Dendritic cell treated with granulocyte-macrophage colony-stimulating factor and Interleukin-4, amounts not matched to agents 40 ng/mL and 50 ng/mL, for 4 days (primary cell): ENCODE results near the gene CCDC122.
A peak's percentile ranks its signal among the peaks of the same experiment; 100 is the strongest.

ENCODE experiments used
- H3K27ac Mint-ChIP-seq: one replicate; pipeline ENCODE4 v1.8.0; 2022; ENCODE audit warnings: mild to moderate bottlenecking, mixed read lengths
- H3K27me3 Mint-ChIP-seq: one replicate; pipeline ENCODE4 v1.8.0; 2022; ENCODE audit warnings: mild to moderate bottlenecking, mixed read lengths
- H3K36me3 Mint-ChIP-seq: one replicate; pipeline ENCODE4 v1.8.0; 2022; ENCODE audit warnings: low read depth, mixed read lengths
- H3K4me1 Mint-ChIP-seq: one replicate; pipeline ENCODE4 v1.8.0; 2022; ENCODE audit warnings: low read depth, mixed read lengths
- H3K4me3 Mint-ChIP-seq: one replicate; pipeline ENCODE4 v1.8.0; 2022; ENCODE audit warnings: mild to moderate bottlenecking, moderate library complexity, mixed read lengths
- H3K9me3 Mint-ChIP-seq: one replicate; pipeline ENCODE4 v1.8.0; 2022; ENCODE audit warnings: mixed read lengths
- intact Hi-C: fragments of 100-400 bp; cut with micrococcal nuclease; formaldehyde crosslinking; loops from one replicate; pipeline ENCODE4 v1.15.0; 2022

The CCDC122 gene

DNA sequence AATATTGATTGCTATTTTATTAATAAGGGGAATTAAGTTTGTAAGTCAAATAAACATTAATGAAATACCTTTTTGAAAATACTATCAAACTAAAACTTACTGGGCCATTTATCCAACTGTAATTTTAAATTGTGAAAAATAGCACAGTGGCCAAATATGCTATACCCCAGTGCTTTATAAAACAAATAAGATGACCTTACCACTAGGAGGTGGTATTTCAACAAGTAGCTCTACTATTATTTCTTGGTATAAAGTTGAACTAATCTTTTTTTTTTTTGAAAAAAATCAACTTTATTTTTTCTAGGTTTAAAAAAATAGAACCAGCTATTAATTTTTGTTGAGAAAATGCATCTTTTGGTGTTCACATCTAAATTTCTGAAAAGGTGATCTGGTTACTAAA lies 14.9 kb upstream of the CCDC122 start:
- intact Hi-C loops, result no loop called here
- Mint-ChIP-seq H3K9me3 (no peaks in the 10 kb centered on the region), H3K36me3 (peaks cover 64% of the 10 kb centered on the region), H3K4me1 (peaks cover 9% of the 10 kb centered on the region), H3K4me3 (no peak overlapping the region), H3K27ac (no peak overlapping the region), H3K27me3 (peaks cover 3% of the 10 kb centered on the region)

DNA sequence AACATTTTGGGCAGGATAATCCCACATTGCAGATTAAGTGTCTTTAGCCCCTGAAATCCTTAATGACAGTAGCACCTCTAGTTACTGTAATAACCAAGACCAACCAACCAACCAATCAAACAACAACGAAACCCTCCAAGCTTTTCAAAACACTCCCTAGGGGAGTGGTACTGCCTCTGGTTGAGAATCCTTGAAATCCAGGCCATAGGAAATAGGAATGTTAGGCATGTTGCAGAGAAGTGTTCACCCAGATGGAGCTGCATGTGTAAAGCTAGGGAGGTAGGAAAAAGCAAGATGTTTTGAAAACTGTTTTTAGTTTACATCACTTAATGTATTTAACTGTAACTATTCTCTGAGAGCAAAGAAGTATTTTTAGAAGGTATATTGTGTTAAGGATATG lies 4.7 kb upstream of the CCDC122 start:
- peaks cover 27% of the 10 kb centered on the region for H3K4me1 Mint-ChIP-seq
- no peaks in the 10 kb centered on the region for H3K9me3 Mint-ChIP-seq
- H3K27ac Mint-ChIP-seq, result no peak overlapping the region
- intact Hi-C loops, result loop anchor here (10.0 kb wide), 1 partner anchor 691 kb away; the partner anchor contains the start of gene TSC22D1
- peaks cover 65% of the 10 kb centered on the region for H3K36me3 Mint-ChIP-seq
- H3K27me3 Mint-ChIP-seq, result peaks cover 7% of the 10 kb centered on the region
- H3K4me3 Mint-ChIP-seq, result no peak overlapping the region

- Mint-ChIP-seq H3K27ac (no peak overlapping the region), H3K9me3 (no peaks in the 10 kb centered on the region), H3K4me3 (no peak overlapping the region), H3K36me3 (peaks cover 63% of the 10 kb centered on the region), H3K4me1 (peaks cover 31% of the 10 kb centered on the region), H3K27me3 (peaks cover 7% of the 10 kb centered on the region)
- intact Hi-C loops, result loop anchor here (10.0 kb wide), 1 partner anchor 691 kb away; the partner anchor contains the start of gene TSC22D1
These were observed 4.1 kb upstream of the CCDC122 start for GRCh38 chr13:43883631-43884030.

DNA sequence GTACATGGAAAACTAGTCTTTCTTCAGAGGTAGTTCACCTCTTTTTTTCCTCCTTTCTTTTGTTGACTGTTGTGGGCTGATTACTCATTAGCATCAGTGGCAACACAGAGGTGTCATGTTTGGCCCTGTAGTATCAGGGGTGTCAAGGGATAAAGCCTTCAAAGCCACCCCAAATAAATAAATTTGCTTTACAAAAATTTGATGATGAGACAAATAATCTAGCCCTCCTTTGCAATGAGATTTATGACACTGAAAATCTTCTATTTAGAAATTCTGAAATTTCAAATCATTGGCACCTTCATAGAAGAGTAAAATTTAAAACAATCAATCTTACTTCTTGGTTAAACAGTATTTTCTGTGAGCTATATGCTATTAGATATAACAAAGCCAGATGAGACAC lies 2.0 kb upstream of the CCDC122 start:
- peaks cover 43% of the 10 kb centered on the region for H3K4me1 Mint-ChIP-seq
- H3K27me3 Mint-ChIP-seq, result peaks cover 7% of the 10 kb centered on the region
- peaks cover 53% of the 10 kb centered on the region for H3K36me3 Mint-ChIP-seq
- peak overlapping the region; percentile 30 for H3K4me3 Mint-ChIP-seq
- no peak overlapping the region for H3K27ac Mint-ChIP-seq
- intact Hi-C loops, result loop anchor here (10.0 kb wide), 1 partner anchor 693 kb away; the partner anchor contains the start of gene TSC22D1
- no peaks in the 10 kb centered on the region for H3K9me3 Mint-ChIP-seq

GRCh38 chr13:43880926-43881325 lies 1.4 kb upstream of the CCDC122 start:
- Mint-ChIP-seq H3K27me3 (peaks cover 7% of the 10 kb centered on the region), H3K4me3 (peak overlapping the region; percentile 30), H3K4me1 (peaks cover 43% of the 10 kb centered on the region), H3K9me3 (no peaks in the 10 kb centered on the region), H3K27ac (no peak overlapping the region), H3K36me3 (peaks cover 48% of the 10 kb centered on the region)
- intact Hi-C loops, result loop anchor here (10.0 kb wide), 1 partner anchor 694 kb away; the partner anchor contains the start of gene TSC22D1

GRCh38 chr13:43880214-43880855 lies 795 bp upstream of the CCDC122 start:
- Mint-ChIP-seq H3K4me1 (peaks cover 43% of the 10 kb centered on the region), H3K27me3 (peaks cover 7% of the 10 kb centered on the region), H3K36me3 (peaks cover 42% of the 10 kb centered on the region), H3K9me3 (no peaks in the 10 kb centered on the region), H3K4me3 (peak overlapping the region; percentile 98), H3K27ac (peak overlapping the region; percentile 100)
- intact Hi-C loops, result loop anchor here (10.0 kb wide), 1 partner anchor 694 kb away; the partner anchor contains the start of gene TSC22D1

DNA sequence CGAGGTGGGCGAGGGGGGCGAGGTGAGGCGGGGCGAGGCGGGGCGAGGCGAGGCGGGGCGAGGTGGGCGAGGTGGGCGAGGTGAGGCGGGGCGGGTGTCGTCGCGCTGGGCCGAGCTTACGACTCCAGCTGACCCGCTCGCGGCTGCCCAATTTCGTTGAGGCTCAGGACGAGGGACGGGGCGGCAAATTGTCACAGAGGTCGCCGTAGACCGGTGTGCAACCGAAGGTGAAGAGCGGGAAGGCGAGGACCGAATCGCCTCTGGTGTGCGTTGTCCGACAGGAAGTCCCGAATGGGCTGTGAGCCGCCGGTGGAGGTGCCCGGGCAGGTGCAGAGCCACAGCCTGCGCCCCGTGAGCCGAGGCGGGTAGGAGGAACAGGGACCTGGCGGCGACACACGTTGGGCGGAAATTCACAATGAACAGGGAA lies 228 bp upstream of the CCDC122 start, which contains the start of gene LACC1:
LACC1 (plus strand) TSS at position 150 of the 427 bp plus-strand sequence. CDS start 1,082 bp downstream, outside the sequence.
- Mint-ChIP-seq H3K4me3 (peak within 1 kb of the TSS; percentile 98), H3K9me3 (no peaks in the 10 kb centered on the region), H3K27me3 (peaks cover 7% of the 10 kb centered on the region), H3K27ac (peak within 1 kb of the TSS; percentile 100), H3K4me1 (peaks cover 43% of the 10 kb centered on the region), H3K36me3 (peaks cover 36% of the 10 kb centered on the region)
- intact Hi-C loops, result loop anchor here (5.0 to 10.0 kb wide), 5 partner anchors 402 to 1602 kb away; partner anchors contain the start of gene TSC22D1

DNA sequence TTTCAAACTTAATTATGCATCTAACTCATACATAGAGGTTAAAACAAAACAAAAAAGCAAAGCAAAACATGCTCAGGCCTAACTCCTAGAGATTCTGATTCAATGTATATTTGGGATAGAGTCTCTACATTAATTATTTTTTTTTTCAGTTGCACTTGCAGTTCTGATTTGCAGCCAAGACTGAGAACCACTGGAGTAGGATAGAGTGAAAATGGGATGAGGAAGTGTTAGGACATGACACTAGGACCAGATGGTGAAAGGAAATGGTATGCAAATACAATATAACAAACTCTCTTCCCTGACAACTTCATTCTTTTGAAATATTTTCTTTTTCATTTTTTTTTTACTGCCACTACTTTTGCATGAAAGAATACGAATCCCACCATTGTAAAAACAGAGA lies 1.8 kb downstream of the CCDC122 start:
- Mint-ChIP-seq H3K9me3 (no peaks in the 10 kb centered on the region), H3K36me3 (peaks cover 25% of the 10 kb centered on the region), H3K27me3 (peaks cover 7% of the 10 kb centered on the region), H3K27ac (peak overlapping the region; percentile 100), H3K4me1 (peaks cover 43% of the 10 kb centered on the region), H3K4me3 (no peak overlapping the region)
- intact Hi-C loops, result loop anchor here (5.0 to 10.0 kb wide), 4 partner anchors 400 to 1600 kb away; no protein-coding TSS in a partner anchor

DNA sequence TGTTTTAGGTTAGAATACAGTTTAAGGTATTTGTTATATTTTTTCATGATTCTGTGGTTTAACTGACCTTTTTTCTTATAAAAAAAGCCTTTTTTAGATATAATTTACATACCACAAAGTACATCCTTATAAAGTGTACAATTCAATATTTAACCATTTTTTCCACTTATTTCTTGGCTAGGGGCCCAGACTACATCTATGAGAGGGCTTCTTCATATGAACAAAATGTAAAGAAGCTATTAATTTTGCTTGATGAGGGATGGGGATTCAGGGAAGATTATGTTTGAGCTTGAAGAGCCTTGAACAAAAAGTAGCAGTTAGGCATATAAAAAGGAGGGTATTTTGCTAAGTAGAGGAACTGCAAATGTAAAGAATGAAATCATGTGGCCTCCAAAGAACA lies 2.2 kb downstream of the CCDC122 start:
- peaks cover 25% of the 10 kb centered on the region for H3K36me3 Mint-ChIP-seq
- peaks cover 43% of the 10 kb centered on the region for H3K4me1 Mint-ChIP-seq
- H3K27ac Mint-ChIP-seq, result peak overlapping the region; percentile 100
- intact Hi-C loops, result loop anchor here (5.0 to 10.0 kb wide), 4 partner anchors 400 to 1600 kb away; no protein-coding TSS in a partner anchor
- peaks cover 7% of the 10 kb centered on the region for H3K27me3 Mint-ChIP-seq
- H3K4me3 Mint-ChIP-seq, result no peak overlapping the region
- H3K9me3 Mint-ChIP-seq, result no peaks in the 10 kb centered on the region

DNA sequence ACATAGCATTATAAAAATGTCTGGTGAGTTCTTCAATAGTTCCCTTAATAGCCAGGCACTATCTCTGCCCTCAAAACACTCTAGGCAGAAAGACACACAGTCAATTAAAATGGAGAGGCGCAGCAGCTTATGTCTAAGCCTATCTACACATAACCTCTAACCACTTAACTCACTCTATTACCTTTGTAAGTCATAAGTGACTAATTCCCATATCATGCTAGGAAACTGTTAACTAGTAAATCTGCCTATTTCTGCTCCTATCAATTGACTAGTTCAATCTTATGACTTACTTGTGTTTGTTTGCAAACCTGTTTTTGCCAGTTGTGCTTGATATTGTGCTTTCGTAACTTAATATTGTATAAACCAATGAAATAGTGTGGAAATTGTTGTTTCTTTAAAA lies 3.2 kb downstream of the CCDC122 start:
- intact Hi-C loops, result loop anchor here (5.0 to 10.0 kb wide), 4 partner anchors 399 to 1599 kb away; no protein-coding TSS in a partner anchor
- H3K4me1 Mint-ChIP-seq, result peaks cover 36% of the 10 kb centered on the region
- H3K27ac Mint-ChIP-seq, result no peak overlapping the region
- peaks cover 4% of the 10 kb centered on the region for H3K27me3 Mint-ChIP-seq
- no peak overlapping the region for H3K4me3 Mint-ChIP-seq
- peaks cover 17% of the 10 kb centered on the region for H3K36me3 Mint-ChIP-seq
- no peaks in the 10 kb centered on the region for H3K9me3 Mint-ChIP-seq

DNA sequence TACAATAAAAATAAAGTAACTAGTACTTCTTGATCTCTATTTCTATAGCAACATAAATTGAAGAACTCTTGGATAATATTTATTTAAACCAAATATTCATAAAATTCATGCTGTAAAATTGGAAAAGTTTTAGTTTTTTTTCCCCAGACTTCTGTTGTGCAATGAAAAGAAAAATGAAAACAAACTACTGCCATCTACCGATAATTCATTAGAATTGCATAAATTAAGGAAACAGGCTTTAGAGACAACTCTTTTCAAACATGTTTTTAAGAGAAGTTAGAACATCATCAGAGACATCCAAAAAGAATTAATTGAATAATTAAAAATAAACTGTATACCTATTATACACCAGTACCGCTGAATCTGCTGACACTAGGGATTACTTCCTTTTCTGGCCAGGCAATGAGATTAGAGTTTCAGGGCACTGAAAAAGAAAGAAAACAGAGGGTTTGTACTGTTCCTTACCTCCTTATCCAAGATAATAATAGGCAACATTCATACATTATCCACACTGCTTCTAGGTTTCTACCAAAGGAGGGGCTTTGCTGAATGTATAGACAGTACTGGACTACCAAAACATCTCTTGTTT lies 4.9 kb downstream of the CCDC122 start:
- peaks cover 5% of the 10 kb centered on the region for H3K36me3 Mint-ChIP-seq
- no peak overlapping the region for H3K4me3 Mint-ChIP-seq
- no peak overlapping the region for H3K27ac Mint-ChIP-seq
- no peaks in the 10 kb centered on the region for H3K9me3 Mint-ChIP-seq
- H3K4me1 Mint-ChIP-seq, result peaks cover 24% of the 10 kb centered on the region
- intact Hi-C loops, result loop anchor here (2.0 to 10.0 kb wide), 8 partner anchors 67 to 1597 kb away; no protein-coding TSS in a partner anchor
- H3K27me3 Mint-ChIP-seq, result no peaks in the 10 kb centered on the region

GRCh38 chr13:43872181-43872580 lies 7.4 kb downstream of the CCDC122 start:
- Mint-ChIP-seq H3K4me1 (peaks cover under 1% of the 10 kb centered on the region), H3K9me3 (no peaks in the 10 kb centered on the region), H3K27ac (no peak overlapping the region), H3K36me3 (no peaks in the 10 kb centered on the region), H3K4me3 (no peak overlapping the region), H3K27me3 (no peaks in the 10 kb centered on the region)
- intact Hi-C loops, result loop anchor here (5.0 to 10.0 kb wide), 5 partner anchors 65 to 1277 kb away; no protein-coding TSS in a partner anchor

DNA sequence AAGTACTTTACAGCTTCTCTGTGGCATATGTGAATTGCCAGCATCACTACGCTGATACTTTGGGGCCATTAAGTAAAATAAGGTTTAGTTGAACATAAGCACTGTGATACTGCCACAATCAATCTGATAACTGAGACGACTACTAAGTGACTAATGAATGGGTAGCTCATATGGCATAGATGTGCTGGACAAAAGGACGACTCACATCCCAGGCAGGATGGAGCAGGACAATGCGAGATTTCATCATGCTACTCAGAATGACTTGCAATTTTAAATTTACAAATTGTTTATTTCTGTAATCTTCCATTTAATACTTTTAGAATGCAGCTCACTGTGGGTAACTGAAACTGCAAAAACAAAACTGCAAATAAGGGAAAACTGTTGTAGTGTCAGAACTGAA lies 13.6 kb downstream of the CCDC122 start:
- Mint-ChIP-seq H3K9me3 (no peaks in the 10 kb centered on the region), H3K27me3 (no peaks in the 10 kb centered on the region), H3K27ac (no peak overlapping the region), H3K36me3 (no peaks in the 10 kb centered on the region), H3K4me1 (no peaks in the 10 kb centered on the region), H3K4me3 (no peak overlapping the region)
- intact Hi-C loops, result no loop called here

GRCh38 chr13:43864921-43865320 lies 14.6 kb downstream of the CCDC122 start:
- no peaks in the 10 kb centered on the region for H3K27me3 Mint-ChIP-seq
- no peaks in the 10 kb centered on the region for H3K36me3 Mint-ChIP-seq
- H3K27ac Mint-ChIP-seq, result no peak overlapping the region
- no peaks in the 10 kb centered on the region for H3K9me3 Mint-ChIP-seq
- no peak overlapping the region for H3K4me3 Mint-ChIP-seq
- intact Hi-C loops, result no loop called here
- peaks cover 5% of the 10 kb centered on the region for H3K4me1 Mint-ChIP-seq
